ENCODE data around the gene FOXG1. TPM values are rescaled to one million over a fixed set of nuclear protein-coding genes. Genes with fewer than 3 reads are reported as not detected.

Gene FOXG1
- total RNA-seq, 1 experiment from 2014 or later = not detected

DNA sequence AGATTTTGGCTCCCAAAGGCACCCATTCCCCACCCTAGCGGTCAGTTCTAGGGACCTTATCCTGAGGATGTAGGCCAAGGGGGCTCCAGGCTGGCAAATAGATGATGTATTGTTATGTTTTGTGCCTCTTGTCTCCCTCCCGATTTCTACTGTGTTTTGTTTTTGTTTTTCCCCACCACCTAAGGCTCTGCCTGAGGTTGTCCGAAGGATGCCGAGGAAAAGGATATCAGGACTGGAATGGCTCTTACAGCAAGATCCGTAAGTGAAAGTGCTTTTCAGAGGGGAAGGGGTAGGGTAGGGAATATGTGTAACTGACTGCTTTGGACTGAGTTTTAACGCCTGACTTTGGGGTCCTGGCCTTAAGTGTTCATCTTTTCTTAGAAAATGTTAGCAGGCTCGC, 6.6 kb downstream of the FOXG1 start:
- no peaks in the 10 kb centered on the region for H3K9me3 ChIP-seq (ENCODE audit: low read length)
- no TSS peak for BruUV-seq (replicated peaks)
- DNase-seq (no peak), ATAC-seq (no peak)
- intact Hi-C loops (cut with micrococcal nuclease) = loop anchor here (5.0 kb wide), 1 partner anchor 764 kb away; no protein-coding TSS in a partner anchor
- H3K4me1 ChIP-seq (ENCODE audit: insufficient read depth, low read length) = no peaks in the 10 kb centered on the region
- ChIA-PET CTCF (no interaction called here), POLR2A (ENCODE audit: unreplicated experiment) (interaction anchor here (0.6 kb wide), 1 partner anchor 670 kb away, joined by 7 read pairs; no protein-coding TSS in a partner anchor)
- no peak overlapping the region for H3K4me3 ChIP-seq (ENCODE audit: low read length)
- H3K9me2 ChIP-seq (replicated peaks; ENCODE audit: low read length) = no peaks in the 10 kb centered on the region
- H2AFZ ChIP-seq (ENCODE audit: low read length) = no peak overlapping the region
- H4K20me1 ChIP-seq (ENCODE audit: low read length) = no peaks in the 10 kb centered on the region
- no peak overlapping the region for H3K27ac ChIP-seq (ENCODE audit: low read length)
- no peaks in the 10 kb centered on the region for H3K36me3 ChIP-seq (ENCODE audit: low read depth, low read length)
- H3K27me3 ChIP-seq (ENCODE audit: low read length) = peaks cover 96% of the 10 kb centered on the region
- no peak overlapping the region for H3K9ac ChIP-seq (ENCODE audit: low read length)
- 0 out of 2 replicates have a peak overlapping the region, but pooled peaks have one; percentile 7 for H3K4me2 ChIP-seq (ENCODE audit: low read length)
- no peaks in the 10 kb centered on the region for H3F3A ChIP-seq (ENCODE audit: low read length, unreplicated experiment)
- H3K79me2 ChIP-seq (ENCODE audit: low read length) = no peaks in the 10 kb centered on the region
- TF ChIP-seq EZH2phosphoT487 (IDR thresholded peaks at IDR 0.05; ENCODE audit: borderline replicate concordance, low read length) (no peak), CTCF (conservative IDR thresholded peaks at IDR 0.05; ENCODE audit: low read depth, low read length) (no peak), EZH2 (IDR thresholded peaks at IDR 0.05; ENCODE audit: low read length, unreplicated experiment) (no peak)

DNA sequence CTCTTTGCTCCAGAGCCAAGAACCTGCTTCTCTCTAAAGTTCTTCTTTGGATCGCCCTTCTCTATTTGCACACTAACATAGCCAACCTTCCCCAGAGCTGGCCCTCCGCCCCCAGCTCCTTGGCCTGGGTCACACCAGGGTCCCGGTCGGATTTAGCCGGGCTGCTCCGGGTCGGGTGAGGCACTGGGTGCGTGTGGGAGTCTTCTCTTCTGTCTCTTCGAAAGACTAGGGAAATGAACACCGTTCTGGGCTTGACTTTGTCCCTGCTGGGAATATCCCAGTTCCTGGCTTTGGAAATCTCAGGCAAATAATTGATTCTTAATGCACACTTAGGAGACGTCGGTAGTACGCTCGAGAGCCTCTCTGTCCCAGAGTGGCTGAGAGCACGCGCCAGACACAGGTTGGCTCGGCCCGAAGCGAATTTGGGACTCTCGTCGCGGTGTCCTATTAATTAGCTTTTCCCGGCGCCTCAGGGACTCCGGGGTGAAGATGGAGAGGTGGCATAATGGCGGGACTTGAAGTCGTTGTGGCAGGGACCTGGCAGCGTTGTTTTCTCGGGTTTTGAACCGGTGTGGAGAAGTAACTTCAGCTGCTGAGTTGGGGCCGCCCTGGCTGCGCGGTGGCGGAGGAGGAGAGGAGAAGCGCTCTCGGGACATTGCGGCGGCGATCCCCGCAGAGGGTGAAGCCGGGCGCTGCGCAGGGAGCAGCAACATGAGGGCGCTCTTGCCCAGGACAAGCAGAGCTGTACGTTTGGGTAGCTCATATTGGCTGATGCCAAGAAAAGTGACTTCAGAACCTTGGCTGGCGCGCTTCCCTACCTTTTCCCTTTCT, 7.5 kb downstream of the FOXG1 start:
- Histone ChIP-seq H3K9ac (ENCODE audit: low read length) (no peak overlapping the region), H3K9me2 (replicated peaks; ENCODE audit: low read length) (no peaks in the 10 kb centered on the region), H3F3A (ENCODE audit: low read length, unreplicated experiment) (no peaks in the 10 kb centered on the region), H3K4me1 (ENCODE audit: insufficient read depth, low read length) (no peaks in the 10 kb centered on the region), H3K36me3 (ENCODE audit: low read depth, low read length) (no peaks in the 10 kb centered on the region), H3K27ac (ENCODE audit: low read length) (no peak overlapping the region), H2AFZ (ENCODE audit: low read length) (no peak overlapping the region), H3K79me2 (ENCODE audit: low read length) (no peaks in the 10 kb centered on the region), H3K27me3 (ENCODE audit: low read length) (peaks cover 98% of the 10 kb centered on the region), H4K20me1 (ENCODE audit: low read length) (no peaks in the 10 kb centered on the region), H3K4me3 (ENCODE audit: low read length) (no peak overlapping the region), H3K9me3 (ENCODE audit: low read length) (no peaks in the 10 kb centered on the region), H3K4me2 (ENCODE audit: low read length) (no peak overlapping the region)
- ATAC-seq (peak; percentile 63), DNase-seq (no peak)
- BruUV-seq (replicated peaks) = no TSS peak
- TF ChIP-seq EZH2phosphoT487 (IDR thresholded peaks at IDR 0.05; ENCODE audit: borderline replicate concordance, low read length) = no peak
- no peak for TF ChIP-seq CTCF (conservative IDR thresholded peaks at IDR 0.05; ENCODE audit: low read depth, low read length)
- TF ChIP-seq EZH2 (IDR thresholded peaks at IDR 0.05; ENCODE audit: low read length, unreplicated experiment) = no peak
- CTCF ChIA-PET = interaction anchor here (0.7 kb wide), 2 partner anchors 443 to 745 kb away, joined by 3 read pairs; no protein-coding TSS in a partner anchor
- intact Hi-C loops (cut with micrococcal nuclease) = loop anchor here (5.0 kb wide), 1 partner anchor 763 kb away; no protein-coding TSS in a partner anchor
- POLR2A ChIA-PET (ENCODE audit: unreplicated experiment) = interaction anchor here (0.6 to 0.7 kb wide), 2 partner anchors 11 to 669 kb away, joined by 6 to 7 read pairs; no protein-coding TSS in a partner anchor

All from PC-3 (cell line).